CD14-positive monocyte (primary cell): ENCODE data around the gene TEX38. TPM values are rescaled to one million over a fixed set of nuclear protein-coding genes. Genes with fewer than 3 reads are reported as not detected.

Source experiments
- DNase-seq, 3 donors: peaks; one replicate each; pipeline ENCODE4 v3.0.0-alpha.2; 2011 to 2022
- H2AFZ ChIP-seq: 2 replicates; pipeline ENCODE4 v1.6.0; 2012; ENCODE audit warnings: mild to moderate bottlenecking, low read depth, low read length, inconsistent platforms; ENCODE audit not compliant: insufficient read depth, poor library complexity, severe bottlenecking
- H3K27ac ChIP-seq, 2 donors: 1 replicate in 1 of 2; 2 replicates in 1 of 2; pipeline ENCODE4 v1.5.1; 2012 to 2013; ENCODE audit warnings: low read length in 2 of 2, control low read depth in 1 of 2, inconsistent platforms in 1 of 2, low read depth in 1 of 2, mild to moderate bottlenecking in 1 of 2
- H3K27me3 ChIP-seq, 2 donors: one replicate each; pipeline versions ENCODE4 v1.6.0 to v1.6.1; 2011 to 2013; ENCODE audit warnings: low read length in 2 of 2; ENCODE audit not compliant: control insufficient read depth in 2 of 2, insufficient read depth in 2 of 2
- H3K36me3 ChIP-seq, 2 donors: replicated peaks in 1 of 2; 1 replicate in 1 of 2; 2 replicates in 1 of 2; pipeline versions ENCODE4 v1.5.1 to v1.6.1; 2012 to 2013; ENCODE audit warnings: low read length in 2 of 2, control low read depth in 1 of 2, inconsistent platforms in 1 of 2, mild to moderate bottlenecking in 1 of 2; ENCODE audit not compliant: insufficient read depth in 2 of 2, control insufficient read depth in 1 of 2
- H3K4me1 ChIP-seq, 2 donors: 1 replicate in 1 of 2; 2 replicates in 1 of 2; pipeline versions ENCODE4 v1.5.1 to v1.6.1; 2012 to 2013; ENCODE audit warnings: low read length in 2 of 2, control low read depth in 1 of 2, inconsistent platforms in 1 of 2, mild to moderate bottlenecking in 1 of 2, moderate library complexity in 1 of 2; ENCODE audit not compliant: insufficient read depth in 2 of 2, control insufficient read depth in 1 of 2
- H3K4me2 ChIP-seq: replicated peaks from 2 replicates; pipeline ENCODE3; 2012; ENCODE audit warnings: low read length, moderate library complexity, mild to moderate bottlenecking; ENCODE audit not compliant: poor library complexity, severe bottlenecking; ENCODE audit errors: extremely low read depth
- H3K4me3 ChIP-seq, 3 experiments: fragments of 200-600 bp in 1 of 3; sonication (generic) in 1 of 3; replicated peaks in 1 of 3; 1 replicate in 2 of 3; 2 replicates in 1 of 3; pipeline ENCODE4 v1.5.1; 2011 to 2013; ENCODE audit warnings: low read length in 3 of 3, mild to moderate bottlenecking in 3 of 3, control low read depth in 2 of 3, low read depth in 2 of 3, inconsistent platforms in 1 of 3, moderate library complexity in 1 of 3
- H3K79me2 ChIP-seq: 2 replicates; pipeline ENCODE4 v1.6.0; 2012; ENCODE audit warnings: mild to moderate bottlenecking, control low read depth, inconsistent platforms, low read length, moderate library complexity; ENCODE audit not compliant: insufficient read depth
- H3K9ac ChIP-seq: 2 replicates; pipeline ENCODE4 v1.6.0; 2017; ENCODE audit warnings: low read length, mild to moderate bottlenecking; ENCODE audit not compliant: insufficient read depth, poor library complexity, severe bottlenecking
- H3K9me3 ChIP-seq, 2 donors: replicated peaks in 1 of 2; 1 replicate in 1 of 2; 2 replicates in 1 of 2; pipeline versions ENCODE4 v1.5.1 to v1.6.1; 2012 to 2013; ENCODE audit warnings: low read length in 2 of 2, control low read depth in 1 of 2; ENCODE audit not compliant: control insufficient read depth in 1 of 2, insufficient read depth in 1 of 2
- H4K20me1 ChIP-seq: 2 replicates; pipeline ENCODE4 v1.6.0; 2012; ENCODE audit warnings: mild to moderate bottlenecking, low read length, control low read depth, moderate library complexity; ENCODE audit not compliant: insufficient read depth
- H3K27ac Mint-ChIP-seq, 7 donors: one replicate each; pipeline ENCODE4 v1.8.0; 2020; ENCODE audit warnings: mild to moderate bottlenecking in 7 of 7, mixed read lengths in 7 of 7, moderate library complexity in 6 of 7, inconsistent platforms in 2 of 7
- H3K27me3 Mint-ChIP-seq, 3 donors: one replicate each; pipeline ENCODE4 v1.8.0; 2021 to 2022; ENCODE audit warnings: low read depth in 3 of 3, mild to moderate bottlenecking in 3 of 3, mixed read lengths in 3 of 3, moderate library complexity in 3 of 3, inconsistent platforms in 1 of 3
- H3K36me3 Mint-ChIP-seq, 2 donors: one replicate each; pipeline ENCODE4 v1.8.0; 2020; ENCODE audit warnings: mixed read lengths in 2 of 2, inconsistent platforms in 1 of 2, mild to moderate bottlenecking in 1 of 2
- H3K4me1 Mint-ChIP-seq: one replicate; pipeline ENCODE4 v1.8.0; 2020; ENCODE audit warnings: mild to moderate bottlenecking, mixed read lengths
- H3K4me3 Mint-ChIP-seq, 2 donors: one replicate each; pipeline ENCODE4 v1.8.0; 2020; ENCODE audit warnings: mild to moderate bottlenecking in 2 of 2, mixed read lengths in 2 of 2, moderate library complexity in 1 of 2
- H3K9me3 Mint-ChIP-seq, 7 donors: one replicate each; pipeline ENCODE4 v1.8.0; 2020 to 2022; ENCODE audit warnings: mixed read lengths in 7 of 7, mild to moderate bottlenecking in 6 of 7, moderate library complexity in 6 of 7, inconsistent platforms in 2 of 7
- WGBS: methylation state at CpG from one replicate; pipeline ENCODE4 v1.1.5; 2013; ENCODE audit warnings: missing lambda C conversion rate; ENCODE audit not compliant: insufficient coverage; 5-methylcytosine and 5-hydroxymethylcytosine counted together
- intact Hi-C, 2 donors: fragments of 100-400 bp; cut with micrococcal nuclease; formaldehyde crosslinking; loops; one replicate each; pipeline versions ENCODE4 v1.15.0 to v1.15.1; 2023
- polyA plus RNA-seq, 3 donors: library from polyadenylated mRNA; depleted of rRNA in 1 of 3; unstranded in 2 of 3; stranded (reverse) in 1 of 3; fragments of 300-500 nt in 2 of 3; fragments of >200 nt in 1 of 3; fragmentation: Illumina TruSeq in 2 of 3; gene quantifications; 1 replicate in 2 of 3; 2 replicates in 1 of 3; pipeline ENCODE4 v1.2.3, GENCODE V29; 2012 to 2021
- TF ChIP-seq, protein P1 (sequence below): fragments of 200-600 bp; IDR thresholded peaks from one replicate; pipeline ENCODE4 v1.8.0; 2022; ENCODE audit warnings: antibody characterized with exemption, mild to moderate bottlenecking

The TEX38 gene
- polyA plus RNA-seq, 3 donors = not detected

DNA sequence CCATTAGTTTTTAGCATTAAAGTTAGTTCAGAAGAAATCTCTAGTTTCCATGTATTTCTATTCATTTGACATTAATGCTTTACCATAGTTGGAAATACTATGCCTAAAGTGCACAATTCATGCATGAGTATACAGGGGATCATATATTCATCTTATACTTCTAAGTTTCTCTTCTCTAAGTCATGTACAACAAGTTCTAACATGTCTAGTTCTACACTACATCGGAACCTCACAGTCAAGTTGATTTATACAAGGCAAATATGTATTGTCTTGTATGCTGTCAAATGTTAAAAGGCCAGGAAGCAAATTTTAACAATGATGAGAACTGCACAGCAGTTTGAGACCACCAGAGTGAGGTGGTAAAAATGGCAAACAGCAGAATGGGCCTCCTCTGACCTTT lies 32.1 kb upstream of the TEX38 start:
- Histone ChIP-seq H3K27me3 (no peaks in the 10 kb centered on the region), H2AFZ (no peak overlapping the region), H3K4me1 (no peaks in the 10 kb centered on the region), H3K9me3 (no peaks in the 10 kb centered on the region), H3K36me3 (peaks cover 12 to 61% of the 10 kb centered on the region in 2 donors), H3K4me2 (no peak overlapping the region), H3K79me2 (no peaks in the 10 kb centered on the region), H3K27ac (no peak overlapping the region), H4K20me1 (no peaks in the 10 kb centered on the region), H3K4me3 (no peak overlapping the region), H3K9ac (no peak overlapping the region)
- H3K4me3 Mint-ChIP-seq = no peak overlapping the region
- H3K4me1 Mint-ChIP-seq = peaks cover 2% of the 10 kb centered on the region
- no CpG with 5 or more reads among the region's 1 CpG for WGBS
- H3K27ac Mint-ChIP-seq = no peak overlapping the region
- no peak for DNase-seq
- no peaks in the 10 kb centered on the region for H3K9me3 Mint-ChIP-seq
- H3K27me3 Mint-ChIP-seq = no peaks in the 10 kb centered on the region
- TF ChIP-seq, protein P1, sequence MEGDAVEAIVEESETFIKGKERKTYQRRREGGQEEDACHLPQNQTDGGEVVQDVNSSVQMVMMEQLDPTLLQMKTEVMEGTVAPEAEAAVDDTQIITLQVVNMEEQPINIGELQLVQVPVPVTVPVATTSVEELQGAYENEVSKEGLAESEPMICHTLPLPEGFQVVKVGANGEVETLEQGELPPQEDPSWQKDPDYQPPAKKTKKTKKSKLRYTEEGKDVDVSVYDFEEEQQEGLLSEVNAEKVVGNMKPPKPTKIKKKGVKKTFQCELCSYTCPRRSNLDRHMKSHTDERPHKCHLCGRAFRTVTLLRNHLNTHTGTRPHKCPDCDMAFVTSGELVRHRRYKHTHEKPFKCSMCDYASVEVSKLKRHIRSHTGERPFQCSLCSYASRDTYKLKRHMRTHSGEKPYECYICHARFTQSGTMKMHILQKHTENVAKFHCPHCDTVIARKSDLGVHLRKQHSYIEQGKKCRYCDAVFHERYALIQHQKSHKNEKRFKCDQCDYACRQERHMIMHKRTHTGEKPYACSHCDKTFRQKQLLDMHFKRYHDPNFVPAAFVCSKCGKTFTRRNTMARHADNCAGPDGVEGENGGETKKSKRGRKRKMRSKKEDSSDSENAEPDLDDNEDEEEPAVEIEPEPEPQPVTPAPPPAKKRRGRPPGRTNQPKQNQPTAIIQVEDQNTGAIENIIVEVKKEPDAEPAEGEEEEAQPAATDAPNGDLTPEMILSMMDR = no peak
- peaks cover 39 to 68% of the 10 kb centered on the region in 2 donors for H3K36me3 Mint-ChIP-seq
- intact Hi-C loops = no loop called here

DNA sequence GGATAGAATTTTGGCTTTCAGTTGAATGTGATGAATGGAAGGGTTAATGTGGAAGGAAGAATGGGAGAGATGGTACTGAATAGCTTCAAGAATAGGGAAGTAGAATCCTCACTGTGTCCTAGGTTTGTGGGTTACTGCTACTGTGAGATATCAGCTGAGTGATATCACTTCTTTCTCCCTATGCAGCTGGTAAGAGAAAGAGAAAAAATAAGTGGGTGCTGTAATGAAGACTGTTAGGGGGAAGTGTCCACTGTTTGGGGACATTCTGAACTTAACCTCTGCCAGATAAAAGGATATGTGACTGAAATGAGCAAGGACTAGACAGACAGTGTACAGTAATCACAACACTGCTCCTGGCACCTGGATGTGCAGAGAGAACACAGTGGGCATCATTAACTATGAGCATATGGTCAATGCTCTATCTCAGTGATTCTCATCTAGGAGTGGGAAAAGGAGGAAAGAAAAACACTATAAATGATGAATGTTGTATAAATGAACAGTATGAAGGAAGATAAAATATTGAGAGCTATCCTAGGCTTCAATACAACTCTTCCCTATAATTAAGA lies 29.5 kb upstream of the TEX38 start:
- DNase-seq = no peak
- peaks cover 2% of the 10 kb centered on the region for H3K4me1 Mint-ChIP-seq
- Histone ChIP-seq H3K36me3 (peaks cover 7 to 41% of the 10 kb centered on the region in 2 donors), H3K9ac (no peak overlapping the region), H3K9me3 (no peaks in the 10 kb centered on the region), H4K20me1 (no peaks in the 10 kb centered on the region), H3K27ac (no peak overlapping the region), H2AFZ (no peak overlapping the region), H3K4me1 (no peaks in the 10 kb centered on the region), H3K4me2 (no peak overlapping the region), H3K4me3 (no peak overlapping the region), H3K79me2 (no peaks in the 10 kb centered on the region), H3K27me3 (no peaks in the 10 kb centered on the region)
- intact Hi-C loops = no loop called here
- TF ChIP-seq, protein P1 = no peak
- H3K27me3 Mint-ChIP-seq = no peaks in the 10 kb centered on the region
- H3K9me3 Mint-ChIP-seq = no peaks in the 10 kb centered on the region
- H3K4me3 Mint-ChIP-seq = no peak overlapping the region
- H3K27ac Mint-ChIP-seq = no peak overlapping the region
- peaks cover 25 to 51% of the 10 kb centered on the region in 2 donors for H3K36me3 Mint-ChIP-seq
